SW 1271 (cell line): ENCODE results near the gene GDPD5.

ENCODE experiments used
- DNase-seq, 2 experiments: peaks; one replicate each; lab custom pipeline; 2025; lab: John Stamatoyannopoulos, UW

Gene GDPD5

GRCh38 chr11:75536786-75537641 lies 11.3 kb upstream of the GDPD5 start:
- no peak for DNase-seq

- no peak for DNase-seq
Measured at GRCh38 chr11:75535071-75535470, 9.3 kb upstream of the GDPD5 start.

DNA sequence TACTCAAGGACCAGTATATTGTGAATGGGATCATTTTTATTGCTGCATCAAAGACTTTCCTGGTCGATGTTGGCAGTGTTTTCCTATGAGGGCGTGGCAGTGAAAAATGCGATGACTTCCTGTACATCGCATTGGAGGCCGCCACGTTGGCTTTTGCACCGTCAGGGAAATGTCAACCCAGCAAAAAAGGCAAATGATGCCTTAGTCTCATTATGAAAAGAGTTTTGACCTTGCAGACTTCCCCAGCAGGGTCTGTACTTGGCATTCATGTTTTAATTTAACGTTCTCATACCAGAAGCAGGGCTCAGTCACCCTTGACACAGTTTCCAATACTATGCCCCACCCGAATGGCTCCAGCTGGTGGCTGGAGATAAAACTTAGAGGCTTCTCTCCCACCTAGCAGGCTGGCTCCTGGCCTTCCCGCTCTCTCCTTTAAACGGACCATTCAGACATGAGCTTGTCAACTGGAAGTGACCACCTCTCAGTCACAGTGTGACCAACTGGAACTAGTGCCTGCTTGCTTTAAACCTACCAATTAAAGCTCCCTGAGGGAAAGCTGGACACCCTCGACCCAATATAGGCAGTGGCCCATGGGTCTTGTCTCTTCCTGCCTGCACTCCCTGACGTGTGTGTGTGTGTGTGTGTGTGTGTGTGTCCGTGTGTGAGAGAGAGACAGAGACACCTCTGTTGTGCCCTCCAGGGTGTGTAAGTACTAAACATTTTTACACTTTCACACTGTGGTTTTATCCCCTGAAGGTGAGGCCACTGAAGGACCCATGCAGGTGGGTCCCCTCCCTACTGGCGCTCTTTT lies 8.7 kb upstream of the GDPD5 start:
- DNase-seq, result no peak

- DNase-seq, result no peak
Measured at GRCh38 chr11:75533896-75534258, 8.1 kb upstream of the GDPD5 start.

DNA sequence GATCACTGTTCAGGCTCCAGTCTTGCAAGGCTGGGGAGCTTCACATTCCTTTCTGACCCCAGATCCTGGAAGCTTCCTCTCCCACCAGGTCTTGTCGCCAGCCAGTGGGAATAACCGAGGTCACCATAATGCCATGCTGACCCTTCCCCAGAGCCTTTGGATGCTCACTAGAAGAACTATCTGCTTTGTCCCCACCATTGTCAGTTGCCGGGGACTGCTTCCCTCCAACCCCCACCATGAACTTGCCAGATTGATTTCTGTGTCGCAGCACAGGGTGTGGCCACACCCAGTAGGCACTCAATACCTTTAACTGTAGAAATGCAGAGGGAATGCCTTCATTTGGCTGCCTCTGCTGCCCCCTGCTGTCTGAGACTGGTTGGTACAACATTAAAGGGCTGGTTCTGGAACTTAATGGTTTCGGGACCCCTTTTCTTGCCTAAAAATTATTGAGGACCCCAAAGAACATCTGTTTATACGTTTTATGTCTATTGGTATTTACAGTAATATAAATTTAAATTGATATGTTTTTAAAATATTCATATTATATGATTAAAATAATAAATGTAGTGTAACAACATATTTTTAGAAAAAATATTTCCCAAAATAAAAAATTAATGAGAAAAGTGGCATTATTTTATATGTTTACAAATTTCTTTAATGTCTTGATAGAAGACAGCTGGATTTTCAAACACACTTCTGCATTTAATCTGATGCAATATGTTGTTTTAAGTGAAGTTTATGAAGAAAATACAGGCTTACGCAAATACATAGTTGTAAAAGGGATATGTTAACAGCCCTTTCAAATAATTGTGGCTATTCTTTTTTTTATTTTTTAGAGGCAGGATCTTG lies 6.7 kb upstream of the GDPD5 start:
- peak; percentile 30 to 72 for DNase-seq

- DNase-seq, result no peak
Measured at GRCh38 chr11:75531325-75531724, 5.6 kb upstream of the GDPD5 start.

GRCh38 chr11:75530577-75530976 lies 4.8 kb upstream of the GDPD5 start:
- DNase-seq, result no peak

DNA sequence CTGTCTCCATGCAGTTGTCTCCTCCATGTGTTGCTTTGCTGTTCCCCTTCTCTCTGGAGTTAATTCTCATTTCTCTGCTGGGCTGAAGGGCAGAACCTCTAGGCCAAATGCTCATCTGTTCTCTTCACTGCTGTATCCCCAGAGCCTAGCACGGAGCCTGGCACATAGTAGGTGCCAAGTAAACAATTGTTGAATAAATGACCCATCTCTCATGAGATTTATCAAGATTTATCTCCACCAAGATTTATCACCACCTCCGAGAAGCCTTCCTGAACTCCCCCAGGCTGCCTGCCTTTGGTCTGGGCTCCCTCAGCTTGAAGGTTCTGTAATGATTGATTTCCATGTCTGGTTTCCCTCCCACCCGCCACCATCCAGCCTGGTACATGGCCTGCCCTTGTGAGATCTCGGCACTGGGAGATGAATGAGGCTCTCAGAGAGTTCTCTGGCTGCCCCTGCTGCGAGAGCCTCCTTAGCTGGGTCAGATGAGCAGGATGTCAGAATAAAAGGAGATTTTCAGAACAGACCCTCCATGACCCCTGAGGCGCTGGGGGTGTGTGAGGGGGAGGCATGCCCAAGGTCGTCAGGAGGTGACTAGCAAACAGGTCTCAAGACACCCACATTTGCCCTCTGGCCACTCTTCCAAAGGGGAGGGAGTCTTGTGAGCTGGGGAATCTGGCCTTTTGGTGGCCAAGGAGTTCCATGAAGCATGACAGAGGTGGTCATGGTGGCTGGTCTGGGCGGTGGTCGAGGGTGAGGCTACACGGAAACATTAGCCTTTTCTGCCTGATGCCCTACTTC lies 2.4 kb upstream of the GDPD5 start:
- no peak for DNase-seq

- no peak for DNase-seq
Measured at GRCh38 chr11:75527130-75527529, 1.4 kb upstream of the GDPD5 start.

GRCh38 chr11:75526192-75526541 lies 426 bp upstream of the GDPD5 start:
- no peak for DNase-seq

DNA sequence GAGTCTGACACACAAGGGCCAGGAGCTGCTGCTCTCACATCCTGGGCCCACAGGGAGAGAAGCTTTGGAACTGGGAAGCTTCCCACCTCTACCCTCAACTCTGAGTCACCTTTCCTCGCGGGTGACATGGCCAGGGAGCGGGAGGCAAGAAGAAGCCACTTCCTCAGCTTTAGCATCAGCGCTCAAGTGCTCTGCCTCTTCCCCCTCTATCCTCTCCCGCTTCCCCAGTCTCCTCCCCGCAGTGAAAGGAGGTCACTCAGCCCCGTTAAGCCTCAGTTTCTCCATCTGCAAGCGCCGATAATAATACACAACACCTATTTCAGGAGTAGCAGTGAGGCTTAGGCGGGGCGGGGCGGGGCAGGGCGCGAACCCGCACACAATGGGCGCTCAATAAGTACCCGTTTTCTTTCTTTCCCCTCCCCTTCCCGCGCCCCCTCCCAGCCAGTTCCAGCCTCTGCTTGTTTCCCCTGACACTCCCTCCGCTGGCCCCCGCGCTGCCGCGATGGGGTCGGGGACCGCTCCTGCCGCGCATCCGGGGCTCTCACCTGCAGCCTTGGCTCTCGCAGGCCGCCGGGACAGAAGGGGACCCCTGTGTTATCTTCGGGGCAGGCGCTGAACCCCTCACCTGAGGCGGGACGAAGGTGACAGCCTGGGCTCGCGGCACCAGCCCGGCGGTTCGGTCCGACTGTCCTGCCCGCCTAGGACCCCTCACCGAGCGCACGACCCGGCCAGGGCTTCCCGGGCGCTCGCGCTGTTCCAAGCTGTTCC lies 892 bp downstream of the GDPD5 start:
- DNase-seq, result no peak

- no peak for DNase-seq
Measured at GRCh38 chr11:75523811-75524664, 1.7 kb downstream of the GDPD5 start.

DNA sequence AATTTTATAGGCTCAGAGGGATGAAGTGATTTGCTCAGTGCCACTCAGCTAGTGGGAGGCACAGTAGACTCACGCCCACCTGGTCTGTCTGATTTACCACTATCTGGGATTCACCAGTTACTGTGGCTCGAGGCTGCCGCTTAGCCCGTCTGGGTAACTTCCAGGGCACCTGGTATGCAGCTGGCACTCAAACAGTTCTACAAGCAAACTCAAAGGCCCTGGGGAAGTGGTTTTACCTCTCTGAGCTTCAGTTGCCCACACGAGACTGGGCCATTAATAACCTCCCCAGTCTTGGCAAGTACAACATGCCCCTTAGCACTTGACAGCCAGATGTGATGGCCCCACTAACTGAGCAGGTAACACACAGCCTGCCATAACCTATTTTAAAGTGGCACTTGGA lies 2.6 kb downstream of the GDPD5 start:
- no peak for DNase-seq

- DNase-seq, result no peak
Measured at GRCh38 chr11:75522286-75523044, 3.3 kb downstream of the GDPD5 start.

DNA sequence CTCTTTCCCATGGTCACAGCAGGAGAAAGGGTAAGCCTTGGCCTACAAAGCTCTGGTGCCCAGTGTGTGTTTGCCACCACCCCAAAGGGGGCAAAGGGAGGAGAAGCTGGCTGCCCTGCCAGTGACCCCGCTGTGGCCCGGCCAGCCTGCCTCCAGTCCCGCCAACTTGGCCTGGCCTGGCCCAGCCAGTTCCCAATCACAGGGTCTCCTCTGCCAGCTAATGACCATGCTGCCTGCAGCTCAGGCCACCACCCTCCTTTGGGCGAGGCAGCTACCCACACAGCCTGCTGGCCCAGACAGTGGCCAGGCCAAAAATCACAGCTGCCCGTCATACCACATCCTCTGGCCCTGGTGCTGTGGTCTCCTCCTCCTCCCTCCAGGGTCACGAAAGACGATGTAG lies 5.1 kb downstream of the GDPD5 start:
- DNase-seq, result no peak

GRCh38 chr11:75518771-75519653 lies 6.7 kb downstream of the GDPD5 start:
- no peak for DNase-seq

GRCh38 chr11:75518204-75518549 lies 7.6 kb downstream of the GDPD5 start:
- DNase-seq, result no peak

GRCh38 chr11:75516886-75517285 lies 8.9 kb downstream of the GDPD5 start:
- no peak for DNase-seq
